ENCODE data around the gene SYCP2.

SYCP2 gene

DNA sequence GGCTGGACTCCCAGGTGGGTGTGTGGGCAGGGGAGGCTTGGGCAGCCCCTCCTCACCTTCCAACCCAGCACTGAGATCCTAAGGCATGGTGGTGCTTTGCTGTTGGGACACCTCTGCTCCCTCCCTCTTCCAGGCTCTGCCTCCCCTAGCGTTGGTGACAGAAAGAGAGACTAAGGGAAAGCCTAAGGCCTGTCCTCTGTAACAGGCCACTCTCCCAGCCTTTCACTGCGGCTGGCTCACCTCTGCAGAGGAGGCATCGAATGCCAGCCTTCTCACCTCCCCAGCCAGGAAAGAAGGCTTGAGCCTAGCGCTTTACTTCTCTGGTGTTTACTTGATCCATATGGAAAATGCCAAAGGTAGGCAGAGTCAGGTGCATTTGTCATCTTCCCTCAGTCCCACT lies 21.3 kb upstream of the SYCP2 start:
- no peaks in the 10 kb centered on the region for H3K9me3 ChIP-seq (replicated peaks; ENCODE audit: insufficient read depth, low read length)
- no peaks in the 10 kb centered on the region for H3K36me3 ChIP-seq (replicated peaks; ENCODE audit: insufficient read depth, low read length)
- H4K20me1 ChIP-seq (ENCODE audit: insufficient read depth, low read length): no peaks in the 10 kb centered on the region
- H3K9me2 ChIP-seq (replicated peaks; ENCODE audit: insufficient read depth, low read length): no peaks in the 10 kb centered on the region
- H2AFZ ChIP-seq (ENCODE audit: low read length): no peak overlapping the region
- H3F3A ChIP-seq (ENCODE audit: insufficient read depth, low read length): peaks cover 9% of the 10 kb centered on the region
- 0 out of 2 replicates have a peak overlapping the region, but pooled peaks have one; percentile 21 for H3K9ac ChIP-seq (ENCODE audit: low read length)
- H3K4me2 ChIP-seq (ENCODE audit: low read depth, low read length): peak overlapping the region; percentile 21; the same call in 1 of the 2 replicates
- no peak for TF ChIP-seq EZH2phosphoT487 (IDR thresholded peaks at IDR 0.05; ENCODE audit: low read length)
- no peak for TF ChIP-seq EZH2 (optimal IDR thresholded peaks at IDR 0.05; ENCODE audit: low read depth, low read length)
- no peak for TF ChIP-seq CTCF (IDR thresholded peaks at IDR 0.05; ENCODE audit: low read length)
- H3K27me3 ChIP-seq (replicated peaks; ENCODE audit: insufficient read depth, low read length): no peaks in the 10 kb centered on the region
- no peaks in the 10 kb centered on the region for H3K79me2 ChIP-seq (ENCODE audit: low read length)
- no peak overlapping the region for H3K4me3 ChIP-seq (ENCODE audit: low read length)
- H3K27ac ChIP-seq (ENCODE audit: low read length): peak overlapping the region; percentile 66; the same call in 1 of the 2 replicates
- H3K4me1 ChIP-seq (ENCODE audit: low read length): peaks cover 17% of the 10 kb centered on the region
- no peak for DNase-seq

GRCh38 chr20:59949911-59950310 lies 16.5 kb upstream of the SYCP2 start:
- DNase-seq: no peak
- Histone ChIP-seq H3K9ac (ENCODE audit: low read length) (no peak overlapping the region), H3K9me2 (replicated peaks; ENCODE audit: insufficient read depth, low read length) (no peaks in the 10 kb centered on the region), H3K79me2 (ENCODE audit: low read length) (no peaks in the 10 kb centered on the region), H3K4me3 (ENCODE audit: low read length) (no peak overlapping the region), H3K4me2 (ENCODE audit: low read depth, low read length) (no peak overlapping the region), H3K36me3 (replicated peaks; ENCODE audit: insufficient read depth, low read length) (no peaks in the 10 kb centered on the region), H3K27me3 (replicated peaks; ENCODE audit: insufficient read depth, low read length) (no peaks in the 10 kb centered on the region), H4K20me1 (ENCODE audit: insufficient read depth, low read length) (no peaks in the 10 kb centered on the region), H3K4me1 (ENCODE audit: low read length) (peaks cover 18% of the 10 kb centered on the region), H3K9me3 (replicated peaks; ENCODE audit: insufficient read depth, low read length) (no peaks in the 10 kb centered on the region), H3F3A (ENCODE audit: insufficient read depth, low read length) (peaks cover 13% of the 10 kb centered on the region), H3K27ac (ENCODE audit: low read length) (no peak overlapping the region), H2AFZ (ENCODE audit: low read length) (no peak overlapping the region)
- TF ChIP-seq CTCF (IDR thresholded peaks at IDR 0.05; ENCODE audit: low read length) (no peak), EZH2phosphoT487 (IDR thresholded peaks at IDR 0.05; ENCODE audit: low read length) (no peak)

DNA sequence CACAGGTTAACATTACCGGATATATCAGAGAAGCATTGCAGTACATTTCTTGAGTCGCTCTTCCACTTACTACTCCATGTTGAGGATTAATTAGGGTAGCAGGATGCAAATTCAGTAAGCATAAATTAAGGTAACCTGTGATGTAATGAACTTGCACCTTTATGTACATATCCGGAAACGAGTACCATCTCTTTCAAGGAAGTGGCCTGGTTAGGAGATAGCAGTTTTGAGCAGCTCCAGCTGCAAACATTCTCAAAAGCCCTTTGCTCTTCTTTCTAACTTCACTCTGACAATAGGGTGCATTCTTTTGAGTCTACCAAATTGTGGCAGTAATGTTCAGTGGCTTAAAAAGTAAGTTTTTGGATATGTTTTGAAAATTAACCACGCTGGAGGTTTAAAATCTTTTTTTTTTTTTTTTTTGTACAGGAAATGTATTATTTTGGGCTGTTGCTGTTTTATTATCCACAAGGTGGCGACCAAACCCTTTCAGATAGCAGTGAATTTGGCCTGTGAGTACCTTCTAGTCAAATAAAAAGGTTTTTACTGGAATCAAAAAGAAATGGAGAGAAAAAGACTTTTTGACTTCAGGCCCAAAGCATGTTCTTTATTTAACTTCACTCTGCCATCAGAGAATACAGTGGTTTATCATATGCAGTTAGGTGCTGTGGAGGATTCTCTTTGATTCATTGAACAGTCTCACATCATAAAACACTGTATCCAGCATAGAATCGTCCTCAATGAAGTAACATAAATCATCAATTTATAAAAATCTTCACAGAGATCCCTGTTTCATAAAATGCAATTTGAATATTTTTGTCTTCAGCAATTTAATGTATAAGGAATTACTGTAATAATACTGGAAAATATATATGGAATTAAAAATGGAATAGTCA lies 15.6 kb upstream of the SYCP2 start:
- TF ChIP-seq EZH2 (optimal IDR thresholded peaks at IDR 0.05; ENCODE audit: low read depth, low read length) (no peak), EZH2phosphoT487 (IDR thresholded peaks at IDR 0.05; ENCODE audit: low read length) (no peak), CTCF (IDR thresholded peaks at IDR 0.05; ENCODE audit: low read length) (peak; percentile 61)
- Histone ChIP-seq H3K27me3 (replicated peaks; ENCODE audit: insufficient read depth, low read length) (no peaks in the 10 kb centered on the region), H2AFZ (ENCODE audit: low read length) (no peak overlapping the region), H3F3A (ENCODE audit: insufficient read depth, low read length) (peaks cover 13% of the 10 kb centered on the region), H4K20me1 (ENCODE audit: insufficient read depth, low read length) (no peaks in the 10 kb centered on the region), H3K36me3 (replicated peaks; ENCODE audit: insufficient read depth, low read length) (no peaks in the 10 kb centered on the region), H3K79me2 (ENCODE audit: low read length) (no peaks in the 10 kb centered on the region), H3K4me2 (ENCODE audit: low read depth, low read length) (peak overlapping the region; percentile 44), H3K9ac (ENCODE audit: low read length) (no peak overlapping the region), H3K4me1 (ENCODE audit: low read length) (peaks cover 13% of the 10 kb centered on the region), H3K4me3 (ENCODE audit: low read length) (no peak overlapping the region), H3K9me2 (replicated peaks; ENCODE audit: insufficient read depth, low read length) (no peaks in the 10 kb centered on the region), H3K27ac (ENCODE audit: low read length) (peak overlapping the region; percentile 35; the same call in 1 of the 2 replicates), H3K9me3 (replicated peaks; ENCODE audit: insufficient read depth, low read length) (no peaks in the 10 kb centered on the region)
- DNase-seq: peak; percentile 56
